ENCODE measurements around the gene CORO2B. TPM values are rescaled to one million over a fixed set of nuclear protein-coding genes. Genes with fewer than 3 reads are reported as not detected.

CORO2B gene
- polyA plus RNA-seq, 3 donors: 0.03 TPM; not detected in 2

- Histone ChIP-seq H3K4me3 (replicated peaks in 1 of 3; ENCODE audit: low read depth in 2 of 3, low read length in 3 of 3) (no peak overlapping the region), H2AFZ (ENCODE audit: insufficient read depth, low read depth, low read length, poor library complexity, severe bottlenecking) (no peak overlapping the region), H4K20me1 (ENCODE audit: insufficient read depth, low read length) (no peaks in the 10 kb centered on the region), H3K9ac (ENCODE audit: insufficient read depth, low read length, poor library complexity, severe bottlenecking) (no peak overlapping the region), H3K9me3 (replicated peaks in 1 of 2; ENCODE audit: control insufficient read depth in 1 of 2, insufficient read depth in 1 of 2, low read length in 2 of 2) (no peaks in the 10 kb centered on the region), H3K27ac (ENCODE audit: low read depth in 1 of 2, low read length in 2 of 2) (no peak overlapping the region), H3K36me3 (replicated peaks in 1 of 2; ENCODE audit: control insufficient read depth in 1 of 2, insufficient read depth in 2 of 2, low read length in 2 of 2) (no peaks in the 10 kb centered on the region), H3K27me3 (ENCODE audit: control insufficient read depth in 2 of 2, insufficient read depth in 2 of 2, low read length in 2 of 2) (no peaks in the 10 kb centered on the region), H3K79me2 (ENCODE audit: insufficient read depth, low read length) (no peaks in the 10 kb centered on the region), H3K4me1 (ENCODE audit: control insufficient read depth in 1 of 2, insufficient read depth in 2 of 2, low read length in 2 of 2) (no peaks in the 10 kb centered on the region), H3K4me2 (replicated peaks; ENCODE audit: extremely low read depth, low read length, poor library complexity, severe bottlenecking) (no peak overlapping the region)
- H3K27me3 Mint-ChIP-seq (ENCODE audit: low read depth in 3 of 3): peaks cover 0 to 10% (median 3%) of the 10 kb centered on the region in 3 donors
- no peak overlapping the region for H3K4me3 Mint-ChIP-seq
- H3K4me1 Mint-ChIP-seq: no peaks in the 10 kb centered on the region
- intact Hi-C loops (cut with micrococcal nuclease): no loop called here
- H3K27ac Mint-ChIP-seq: no peak overlapping the region
- DNase-seq: peak; percentile 8 to 33 (median 26)
- peak; percentile 82 for TF ChIP-seq CTCF (IDR thresholded peaks at IDR 0.05)
- no peaks in the 10 kb centered on the region for H3K36me3 Mint-ChIP-seq
- WGBS (ENCODE audit: insufficient coverage): 74% methylated on average over 18 of the region's 23 CpGs
- peaks cover 0 to 3% (median 0%) of the 10 kb centered on the region in 7 donors for H3K9me3 Mint-ChIP-seq
Observed at GRCh38 chr15:68650901-68651709, 72.3 kb downstream of the CORO2B start.

- H3K27me3 Mint-ChIP-seq (ENCODE audit: low read depth in 3 of 3): peaks cover 0 to 10% (median 3%) of the 10 kb centered on the region in 3 donors
- no peak for DNase-seq
- H3K4me3 ChIP-seq (replicated peaks in 1 of 3; ENCODE audit: low read depth in 2 of 3, low read length in 3 of 3): no peak overlapping the region
- no peak overlapping the region for H3K27ac Mint-ChIP-seq
- no peaks in the 10 kb centered on the region for H3K4me1 ChIP-seq (ENCODE audit: control insufficient read depth in 1 of 2, insufficient read depth in 2 of 2, low read length in 2 of 2)
- no peak overlapping the region for H3K9ac ChIP-seq (ENCODE audit: insufficient read depth, low read length, poor library complexity, severe bottlenecking)
- intact Hi-C loops (cut with micrococcal nuclease): no loop called here
- no peak overlapping the region for H2AFZ ChIP-seq (ENCODE audit: insufficient read depth, low read depth, low read length, poor library complexity, severe bottlenecking)
- no peaks in the 10 kb centered on the region for H4K20me1 ChIP-seq (ENCODE audit: insufficient read depth, low read length)
- WGBS (ENCODE audit: insufficient coverage): 62% methylated on average over 7 of the region's 9 CpGs
- H3K27ac ChIP-seq (ENCODE audit: low read depth in 1 of 2, low read length in 2 of 2): no peak overlapping the region
- H3K9me3 Mint-ChIP-seq: peaks cover 0 to 3% (median 0%) of the 10 kb centered on the region in 7 donors
- H3K4me1 Mint-ChIP-seq: no peaks in the 10 kb centered on the region
- H3K9me3 ChIP-seq (replicated peaks in 1 of 2; ENCODE audit: control insufficient read depth in 1 of 2, insufficient read depth in 1 of 2, low read length in 2 of 2): no peaks in the 10 kb centered on the region
- TF ChIP-seq CTCF (IDR thresholded peaks at IDR 0.05): no peak
- no peak overlapping the region for H3K4me2 ChIP-seq (replicated peaks; ENCODE audit: extremely low read depth, low read length, poor library complexity, severe bottlenecking)
- H3K36me3 Mint-ChIP-seq: no peaks in the 10 kb centered on the region
- H3K79me2 ChIP-seq (ENCODE audit: insufficient read depth, low read length): no peaks in the 10 kb centered on the region
- H3K27me3 ChIP-seq (ENCODE audit: control insufficient read depth in 2 of 2, insufficient read depth in 2 of 2, low read length in 2 of 2): no peaks in the 10 kb centered on the region
- no peak overlapping the region for H3K4me3 Mint-ChIP-seq
- no peaks in the 10 kb centered on the region for H3K36me3 ChIP-seq (replicated peaks in 1 of 2; ENCODE audit: control insufficient read depth in 1 of 2, insufficient read depth in 2 of 2, low read length in 2 of 2)
Observed at GRCh38 chr15:68651916-68652525, 73.2 kb downstream of the CORO2B start.

Measured in CD14-positive monocyte (primary cell).